Stimulated activated CD8-positive, alpha-beta memory T cell treated with anti-CD3 and anti-CD28 coated beads, Interleukin-15, amount 100 ng/mL, for 48 hours (primary cell): ENCODE data around the gene SNAPC5.
"Not testable (repeated sequence)": the region's sequence is repeated elsewhere in the genome, so short reads cannot be mapped to it uniquely, and the experiment has no call there.

Experiments
- DNase-seq, 2 donors: peaks; one replicate each; pipeline ENCODE4 v3.0.0-alpha.2; 2020; ENCODE audit warnings: low read depth in 2 of 2

The SNAPC5 gene

GRCh38 chr15:66491846-66492245 is 5.7 kb downstream of the SNAPC5 start:
- DNase-seq, result no peak

GRCh38 chr15:66489179-66489791 is 8.3 kb downstream of the SNAPC5 start:
- no peak for DNase-seq

GRCh38 chr15:66488525-66488924 is 9.0 kb downstream of the SNAPC5 start:
- no peak for DNase-seq

- no peak for DNase-seq
Measured at GRCh38 chr15:66486887-66487286, 10.7 kb downstream of the SNAPC5 start.

GRCh38 chr15:66484539-66485112 is 12.9 kb downstream of the SNAPC5 start:
- DNase-seq, result no peak

GRCh38 chr15:66483131-66483566 is 14.4 kb downstream of the SNAPC5 start:
- DNase-seq, result no peak

GRCh38 chr15:66482539-66482938 is 15.0 kb downstream of the SNAPC5 start:
- DNase-seq, result no peak

- no peak for DNase-seq
Measured at GRCh38 chr15:66481107-66481856, 16.3 kb downstream of the SNAPC5 start.

GRCh38 chr15:66480267-66480666 is 17.3 kb downstream of the SNAPC5 start:
- DNase-seq, result no peak

- no peak for DNase-seq
Measured at GRCh38 chr15:66477011-66477410, 20.6 kb downstream of the SNAPC5 start.

GRCh38 chr15:66476535-66476934 is 21.0 kb downstream of the SNAPC5 start:
- DNase-seq, result no peak

- no peak for DNase-seq
Measured at GRCh38 chr15:66474963-66475362, 22.6 kb downstream of the SNAPC5 start.

GRCh38 chr15:66474135-66474534 is 23.4 kb downstream of the SNAPC5 start:
- no peak for DNase-seq

- no peak for DNase-seq
Measured at GRCh38 chr15:66472176-66472999, 25.2 kb downstream of the SNAPC5 start.

GRCh38 chr15:66470825-66471224 is 26.7 kb downstream of the SNAPC5 start:
- not testable (repeated sequence) for DNase-seq

- not testable (repeated sequence) for DNase-seq
Measured at GRCh38 chr15:66467162-66468040, 30.2 kb downstream of the SNAPC5 start.

- DNase-seq, result not testable (repeated sequence)
Measured at GRCh38 chr15:66465294-66465693, 32.3 kb downstream of the SNAPC5 start.

- no peak for DNase-seq
Measured at GRCh38 chr15:66462627-66463026, 34.9 kb downstream of the SNAPC5 start.

- no peak for DNase-seq
Measured at GRCh38 chr15:66461917-66462316, 35.6 kb downstream of the SNAPC5 start.

- DNase-seq, result not testable (repeated sequence)
Measured at GRCh38 chr15:66461294-66461693, 36.3 kb downstream of the SNAPC5 start.
